ENCODE data around the gene KCNN3.

KCNN3 gene

DNA sequence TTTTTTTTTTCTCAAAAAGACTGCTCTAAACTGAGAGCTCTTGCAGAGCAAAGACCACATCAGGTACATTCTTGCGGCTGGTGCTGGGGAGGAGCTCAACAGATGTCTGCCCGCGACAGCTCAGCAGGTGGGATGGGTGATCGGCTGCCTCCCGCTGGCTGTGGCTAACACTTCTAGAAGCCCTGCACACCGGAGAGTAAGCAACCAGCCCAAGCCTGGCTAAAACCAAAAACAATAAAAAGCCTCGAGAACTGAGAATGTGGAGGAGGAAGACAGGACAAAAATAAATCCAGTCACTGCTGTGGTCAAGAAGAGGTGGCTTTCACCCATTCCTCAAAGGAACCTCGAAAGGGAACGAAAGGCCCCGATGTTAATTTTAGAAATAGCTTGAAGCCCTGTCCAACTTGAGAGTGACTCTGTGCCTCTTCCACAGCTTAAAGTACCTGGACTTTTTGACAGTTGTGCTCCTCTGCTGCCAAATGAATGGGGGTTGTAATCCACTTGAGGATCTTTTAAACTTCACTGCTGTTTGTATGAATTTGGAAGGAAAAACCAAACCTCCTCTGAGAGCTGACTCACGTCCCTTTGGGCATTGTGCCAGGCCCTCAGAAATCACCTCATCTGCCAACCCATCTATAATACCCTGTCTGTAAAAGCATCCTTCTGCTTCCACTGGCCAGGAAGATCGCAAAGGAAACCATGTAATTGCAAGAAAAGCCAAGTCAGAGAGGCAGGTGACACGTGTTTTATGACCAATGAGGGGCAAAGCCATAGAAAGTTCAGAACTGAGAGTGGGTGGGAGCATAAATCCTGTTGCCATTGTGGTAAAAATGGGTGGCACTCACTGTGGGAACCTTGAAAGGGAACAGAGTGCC lies 78.6 kb downstream of the KCNN3 start:
- peak; percentile 56 for DNase-seq

DNA sequence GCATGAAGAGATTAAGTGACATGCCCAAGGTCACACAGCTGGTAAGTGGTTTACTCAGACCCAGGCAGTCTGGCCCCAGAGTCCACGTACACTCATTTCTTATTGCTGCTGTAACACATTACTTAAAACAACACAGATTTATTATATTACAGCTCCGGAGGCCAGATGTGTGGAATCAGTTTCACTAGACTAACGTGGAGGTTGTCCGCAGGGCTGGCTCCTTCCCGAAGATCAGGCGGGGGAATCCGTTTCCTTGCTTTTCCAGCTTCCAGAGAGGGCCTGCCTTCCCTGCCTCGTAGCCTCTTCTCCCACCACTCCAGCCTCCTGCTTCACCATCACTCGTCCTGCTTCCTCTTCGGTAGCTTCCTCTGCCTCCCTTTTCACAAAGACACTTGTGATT lies 81.2 kb downstream of the KCNN3 start:
- no peak for DNase-seq

- DNase-seq = no peak
These were observed 81.8 kb downstream of the KCNN3 start for GRCh38 chr1:154788110-154788870.

DNA sequence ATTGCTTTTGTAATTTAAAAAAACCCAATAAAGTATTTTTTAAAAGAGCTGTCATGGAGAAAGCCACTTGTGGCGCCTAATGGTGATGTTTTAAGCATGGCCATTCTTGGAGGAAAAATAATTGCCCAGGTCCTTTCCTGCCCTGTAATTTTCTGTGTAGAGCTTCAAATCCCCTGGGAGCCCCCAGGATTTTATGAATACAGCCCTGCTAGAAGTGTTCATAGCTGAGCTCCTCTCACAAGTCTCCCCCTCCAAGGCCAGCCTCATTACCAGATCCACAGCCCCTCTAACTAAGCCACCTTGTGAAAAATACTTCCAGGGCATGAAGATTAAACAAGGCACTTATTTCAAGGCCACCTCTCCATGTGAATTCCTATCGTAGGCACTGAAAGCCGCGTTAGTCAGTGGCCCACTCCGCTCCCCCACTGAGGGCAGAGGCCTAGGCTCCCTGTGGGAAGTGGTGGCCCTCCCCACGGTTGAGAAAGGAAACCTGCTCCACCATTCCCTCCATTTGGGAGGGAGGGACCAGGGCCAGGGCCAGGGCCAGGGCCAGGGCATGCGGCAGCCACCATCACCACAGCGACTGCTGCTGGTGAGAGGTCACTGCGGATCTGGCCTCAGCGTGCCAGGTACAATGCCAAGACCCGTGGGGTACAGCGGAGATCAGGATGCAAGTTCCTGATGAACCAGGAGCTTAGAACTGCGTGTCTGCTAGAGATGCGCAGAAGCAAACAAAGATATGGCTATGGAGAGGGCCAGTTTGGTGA lies 83.1 kb downstream of the KCNN3 start:
- no peak for DNase-seq

- DNase-seq = no peak
These were observed 85.1 kb downstream of the KCNN3 start for GRCh38 chr1:154784924-154785531.

- DNase-seq = no peak
These were observed 85.7 kb downstream of the KCNN3 start for GRCh38 chr1:154784416-154784815.

DNA sequence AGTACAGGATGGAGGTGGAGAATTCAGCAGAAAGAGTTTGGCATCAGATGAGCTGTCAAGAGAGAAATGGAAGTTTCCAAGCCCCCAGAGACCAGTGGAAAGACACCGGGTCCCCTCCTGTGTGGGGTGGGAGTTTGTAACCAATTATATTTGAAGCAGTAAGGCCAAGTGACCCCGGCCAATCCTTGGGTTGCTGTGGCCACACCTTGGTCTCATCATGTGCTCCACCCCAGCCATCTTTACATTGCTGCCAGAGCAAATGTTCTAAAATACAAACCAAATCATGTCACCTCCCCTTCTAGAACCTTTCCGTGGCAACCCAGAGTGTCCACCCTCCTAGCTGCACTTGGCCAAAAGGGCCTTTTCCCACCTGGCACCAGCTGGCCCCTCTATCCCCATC lies 86.1 kb downstream of the KCNN3 start:
- no peak for DNase-seq

- DNase-seq = no peak
These were observed 89.5 kb downstream of the KCNN3 start for GRCh38 chr1:154780541-154780940.

GRCh38 chr1:154779551-154780189 lies 90.4 kb downstream of the KCNN3 start:
- DNase-seq = no peak

- DNase-seq = no peak
These were observed 91.1 kb downstream of the KCNN3 start for GRCh38 chr1:154778944-154779343.

GRCh38 chr1:154778275-154778674 lies 91.8 kb downstream of the KCNN3 start:
- no peak for DNase-seq

GRCh38 chr1:154777781-154778180 lies 92.3 kb downstream of the KCNN3 start:
- DNase-seq = no peak

DNA sequence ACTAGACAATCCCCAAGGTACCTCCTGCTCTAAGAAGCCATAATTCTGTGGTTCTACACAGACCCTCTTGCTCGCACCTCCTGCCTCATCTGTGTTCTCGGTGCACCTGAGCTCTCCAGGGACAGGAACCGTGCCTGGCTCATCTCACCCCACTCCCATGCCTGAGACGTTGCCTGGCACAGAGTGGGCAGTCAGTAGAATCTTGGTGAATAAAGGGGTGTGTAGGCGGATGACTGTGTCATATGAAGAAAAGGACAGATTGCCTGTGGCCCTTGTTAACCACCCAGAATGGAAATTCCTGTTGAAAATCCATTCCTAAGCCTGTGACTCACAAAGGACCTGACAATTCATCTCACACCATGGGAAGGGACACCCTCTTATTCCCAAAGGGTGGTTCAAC lies 92.9 kb downstream of the KCNN3 start:
- DNase-seq = no peak

DNA sequence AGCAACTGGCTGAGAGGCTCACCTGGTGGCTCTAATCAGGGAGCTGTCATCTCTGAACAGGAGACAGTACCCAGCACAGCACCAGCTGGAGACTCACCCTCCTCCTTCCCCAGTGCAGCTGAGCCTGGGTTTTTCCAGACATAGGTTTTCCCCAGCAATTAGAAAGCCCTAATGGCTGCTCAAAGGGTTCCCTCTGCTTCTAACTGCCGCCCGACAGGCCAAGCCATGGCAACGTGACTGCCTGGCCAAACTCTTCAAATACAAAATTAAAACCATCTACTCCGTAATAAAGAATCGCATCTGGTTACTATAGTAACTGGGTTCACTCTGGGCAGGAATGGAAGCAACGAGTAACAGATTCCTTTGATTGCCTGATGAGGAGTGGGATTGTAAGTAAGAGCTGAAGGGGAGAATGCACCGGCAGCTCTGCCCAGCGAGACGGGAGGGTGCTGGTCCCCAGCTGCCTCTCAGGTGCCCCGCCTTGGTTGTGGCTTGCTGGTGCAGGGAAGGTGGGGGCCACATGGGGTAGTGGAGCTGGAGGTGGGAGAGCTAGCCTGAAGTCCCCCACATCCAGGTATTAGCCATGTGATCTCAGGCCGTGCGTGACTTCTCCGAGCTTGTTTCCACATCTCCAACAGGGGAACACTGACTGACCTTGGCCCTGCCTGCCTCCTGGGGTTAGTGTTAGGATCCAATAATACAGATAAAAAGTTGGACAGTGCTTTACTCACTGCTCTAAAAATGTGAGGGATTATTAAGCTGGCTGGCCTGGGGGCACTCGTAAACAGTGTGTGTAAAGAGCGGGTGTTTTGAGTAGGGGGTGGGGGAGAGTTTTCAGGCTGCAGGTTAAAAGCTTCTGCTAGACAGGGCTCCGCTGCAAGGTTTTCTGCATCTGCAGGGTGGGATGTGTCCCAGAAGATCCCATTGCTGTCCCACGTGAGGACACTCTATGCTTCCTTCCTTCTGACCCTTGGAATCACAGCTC lies 94.2 kb downstream of the KCNN3 start:
- no peak for DNase-seq

DNA sequence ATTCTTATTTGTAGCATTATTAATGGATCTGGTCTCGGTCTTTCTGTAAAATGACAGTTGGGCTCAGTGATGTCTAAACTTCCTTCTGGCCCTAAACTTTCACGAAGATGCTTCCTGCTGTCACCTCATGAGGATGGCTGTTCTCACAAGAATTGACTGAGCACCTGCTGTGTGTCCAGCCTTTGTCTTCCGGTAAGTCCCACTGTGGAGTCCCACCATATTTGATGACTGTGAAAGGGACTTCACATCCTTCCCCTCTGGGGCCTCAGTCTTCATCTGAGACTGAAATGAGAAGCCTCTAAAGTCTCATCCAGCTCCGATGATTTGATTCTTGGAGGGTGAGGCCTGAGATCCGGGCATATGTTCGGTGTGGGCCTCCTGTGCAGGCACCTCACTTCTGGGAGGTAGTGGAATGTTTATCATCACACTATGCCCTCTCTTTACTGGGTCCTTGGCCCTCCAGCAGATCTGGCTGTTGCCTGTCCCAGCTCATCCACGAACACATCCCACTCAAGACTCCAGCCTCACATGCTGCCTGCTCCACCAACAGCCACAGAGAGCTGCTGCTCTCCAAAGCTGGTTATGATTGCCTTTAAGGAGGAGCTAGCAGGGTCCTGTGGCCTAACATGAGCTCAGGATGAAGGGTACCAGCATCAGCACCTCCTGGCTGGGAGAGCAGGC lies 95.8 kb downstream of the KCNN3 start:
- DNase-seq = no peak

- no peak for DNase-seq
These were observed 96.5 kb downstream of the KCNN3 start for GRCh38 chr1:154773551-154773950.

- no peak for DNase-seq
These were observed 97.2 kb downstream of the KCNN3 start for GRCh38 chr1:154772606-154773506.

DNA sequence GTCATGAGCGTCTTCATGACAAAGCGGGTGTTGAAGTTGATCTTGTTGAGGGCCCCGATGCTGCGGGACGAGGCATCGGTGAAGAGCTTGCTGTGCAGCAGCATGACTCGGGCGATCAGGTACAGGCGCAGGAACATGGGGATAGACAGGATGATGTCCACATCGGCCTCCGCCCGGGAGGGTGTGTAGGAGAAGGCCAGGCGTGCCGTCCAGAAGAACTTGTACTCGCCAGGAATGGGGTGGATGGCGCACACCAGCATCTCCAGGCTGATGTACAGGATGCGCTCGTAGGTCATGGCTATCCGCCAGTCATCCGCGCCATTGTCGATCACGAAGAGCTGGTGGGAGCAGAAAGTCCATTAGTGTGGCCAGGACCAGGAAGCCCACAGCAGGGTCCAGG lies 98.0 kb downstream of the KCNN3 start:
- no peak for DNase-seq

- DNase-seq = no peak
These were observed 99.0 kb downstream of the KCNN3 start for GRCh38 chr1:154770897-154771594.
